Measurements from ENCODE around the gene HIPK2. TPM values are rescaled to one million over a fixed set of nuclear protein-coding genes. Genes with fewer than 3 reads are reported as not detected.

Gene HIPK2
- total RNA-seq, 6 donors from 2014 or later = 38.6 to 59.6 (median 45.9) TPM

DNA sequence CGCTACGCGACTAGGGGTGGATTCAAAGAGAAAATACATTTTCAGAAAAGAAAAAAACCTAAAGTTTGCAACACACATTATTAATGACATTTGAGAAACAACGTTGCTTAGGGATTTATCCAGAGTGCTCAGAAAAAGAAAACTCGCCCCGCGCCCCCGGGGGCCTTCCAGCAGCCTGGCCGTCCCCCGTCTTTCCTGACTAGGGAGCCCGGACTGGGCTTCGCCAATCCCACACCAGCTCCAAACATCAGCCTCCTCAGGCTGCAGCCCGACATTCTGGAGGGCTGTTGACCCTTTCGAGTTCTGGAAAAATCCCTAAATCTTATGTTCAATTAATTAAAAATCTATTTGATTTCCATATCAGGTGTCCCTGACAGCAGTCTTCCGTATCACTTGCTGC lies 205.7 kb downstream of the HIPK2 start:
- Histone ChIP-seq H3K36me3 (peaks cover 16 to 82% (median 48%) of the 10 kb centered on the region in 4 donors), H3K27ac (no peak overlapping the region), H3K4me1 (no peaks in the 10 kb centered on the region), H3K4me3 (no peak overlapping the region), H3K9me3 (no peaks in the 10 kb centered on the region), H3K27me3 (no peaks in the 10 kb centered on the region)
- TF ChIP-seq, protein P1, sequence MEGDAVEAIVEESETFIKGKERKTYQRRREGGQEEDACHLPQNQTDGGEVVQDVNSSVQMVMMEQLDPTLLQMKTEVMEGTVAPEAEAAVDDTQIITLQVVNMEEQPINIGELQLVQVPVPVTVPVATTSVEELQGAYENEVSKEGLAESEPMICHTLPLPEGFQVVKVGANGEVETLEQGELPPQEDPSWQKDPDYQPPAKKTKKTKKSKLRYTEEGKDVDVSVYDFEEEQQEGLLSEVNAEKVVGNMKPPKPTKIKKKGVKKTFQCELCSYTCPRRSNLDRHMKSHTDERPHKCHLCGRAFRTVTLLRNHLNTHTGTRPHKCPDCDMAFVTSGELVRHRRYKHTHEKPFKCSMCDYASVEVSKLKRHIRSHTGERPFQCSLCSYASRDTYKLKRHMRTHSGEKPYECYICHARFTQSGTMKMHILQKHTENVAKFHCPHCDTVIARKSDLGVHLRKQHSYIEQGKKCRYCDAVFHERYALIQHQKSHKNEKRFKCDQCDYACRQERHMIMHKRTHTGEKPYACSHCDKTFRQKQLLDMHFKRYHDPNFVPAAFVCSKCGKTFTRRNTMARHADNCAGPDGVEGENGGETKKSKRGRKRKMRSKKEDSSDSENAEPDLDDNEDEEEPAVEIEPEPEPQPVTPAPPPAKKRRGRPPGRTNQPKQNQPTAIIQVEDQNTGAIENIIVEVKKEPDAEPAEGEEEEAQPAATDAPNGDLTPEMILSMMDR (IDR thresholded peaks at IDR 0.05) = no peak
- TF ChIP-seq POLR2AphosphoS5 (IDR thresholded peaks at IDR 0.05) (no peak), POLR2A (IDR thresholded peaks at IDR 0.05) (no peak), EP300 (IDR thresholded peaks at IDR 0.05) (no peak)
- DNase-seq (no peak), ATAC-seq (ENCODE audit: low FRiP score in 2 of 2) (no peak)
- 92 to 94% methylated on average over 15 of the region's 15 CpGs for WGBS, 2 donors

DNA sequence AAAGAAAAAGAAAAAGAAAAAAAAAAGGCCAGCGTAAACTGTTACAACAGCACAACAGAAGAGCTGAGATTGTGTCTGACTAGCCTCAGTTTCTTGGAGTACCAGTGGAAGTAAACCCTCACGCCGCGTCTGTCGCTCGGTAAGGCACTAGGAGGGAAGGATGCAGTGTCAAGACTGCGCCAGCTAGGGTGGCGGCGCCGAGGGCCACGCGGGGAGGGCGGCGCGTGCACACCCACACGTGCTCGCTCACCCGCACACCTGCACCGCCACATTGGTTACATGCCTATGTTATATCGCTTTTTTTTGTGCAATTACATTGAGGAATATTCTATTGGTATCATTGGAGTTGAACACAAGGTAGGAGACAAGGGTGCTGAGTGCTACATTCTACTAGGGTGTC lies 206.1 kb downstream of the HIPK2 start:
- Histone ChIP-seq H3K27me3 (no peaks in the 10 kb centered on the region), H3K27ac (no peak overlapping the region), H3K4me3 (no peak overlapping the region), H3K9me3 (no peaks in the 10 kb centered on the region), H3K4me1 (no peaks in the 10 kb centered on the region), H3K36me3 (peaks cover 16 to 83% (median 48%) of the 10 kb centered on the region in 4 donors)
- TF ChIP-seq POLR2AphosphoS5 (IDR thresholded peaks at IDR 0.05) = no peak
- TF ChIP-seq POLR2A (IDR thresholded peaks at IDR 0.05) = no peak
- TF ChIP-seq EP300 (IDR thresholded peaks at IDR 0.05) = no peak
- TF ChIP-seq, protein P1 (IDR thresholded peaks at IDR 0.05) = no peak
- WGBS, 2 donors = 94% methylated on average over 20 of the region's 20 CpGs
- no peak for ATAC-seq (ENCODE audit: low FRiP score in 2 of 2)
- no peak for DNase-seq

DNA sequence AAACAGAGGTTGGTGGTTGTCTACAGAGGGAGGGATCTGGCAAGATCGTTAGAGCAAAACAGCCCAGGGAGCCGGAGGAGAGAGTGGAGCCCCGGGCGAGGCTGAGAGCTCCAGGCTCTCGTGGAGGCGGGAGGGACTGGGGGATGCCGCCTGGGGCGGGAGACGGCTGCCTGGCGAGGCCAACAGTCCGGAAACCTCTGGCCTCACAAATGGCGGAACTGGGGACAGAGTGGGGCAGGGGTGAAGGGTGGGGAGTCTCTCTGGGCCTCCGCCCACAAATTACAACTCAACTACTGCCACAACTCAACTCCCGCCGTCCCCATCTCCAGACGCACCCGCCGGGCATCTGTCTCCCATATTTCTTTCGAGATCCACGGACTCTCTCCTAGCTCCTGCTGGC lies 206.6 kb downstream of the HIPK2 start:
- WGBS, 2 donors = 90 to 94% methylated on average over 20 of the region's 20 CpGs
- Histone ChIP-seq H3K36me3 (peaks cover 16 to 81% (median 45%) of the 10 kb centered on the region in 4 donors), H3K4me1 (no peaks in the 10 kb centered on the region), H3K4me3 (no peak overlapping the region), H3K27ac (no peak overlapping the region), H3K9me3 (no peaks in the 10 kb centered on the region), H3K27me3 (no peaks in the 10 kb centered on the region)
- DNase-seq = no peak
- TF ChIP-seq, protein P1 (IDR thresholded peaks at IDR 0.05) = no peak
- TF ChIP-seq POLR2A (IDR thresholded peaks at IDR 0.05) = no peak
- TF ChIP-seq POLR2AphosphoS5 (IDR thresholded peaks at IDR 0.05) = no peak
- no peak for TF ChIP-seq EP300 (IDR thresholded peaks at IDR 0.05)
- no peak for ATAC-seq (ENCODE audit: low FRiP score in 2 of 2)

DNA sequence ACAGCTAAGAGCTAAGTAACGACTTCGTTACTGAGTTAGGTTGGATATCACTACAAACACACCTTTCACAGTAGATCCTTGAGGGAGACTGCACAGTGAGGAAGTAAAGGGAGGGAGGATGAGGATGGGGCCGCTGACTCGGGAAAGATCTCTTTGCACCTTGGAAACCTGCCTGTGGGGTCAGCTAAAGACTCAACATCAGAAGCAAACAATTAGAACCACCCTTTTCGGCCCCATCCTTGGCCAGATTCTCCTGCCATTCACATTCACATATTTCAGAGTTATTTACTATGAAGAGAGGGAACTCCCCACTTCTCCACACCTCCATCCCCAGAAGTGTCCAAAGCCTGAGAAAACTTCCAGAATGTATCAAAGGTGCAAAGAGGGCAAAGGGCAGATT lies 207.2 kb downstream of the HIPK2 start:
- TF ChIP-seq POLR2AphosphoS5 (IDR thresholded peaks at IDR 0.05) (no peak), POLR2A (IDR thresholded peaks at IDR 0.05) (no peak), EP300 (IDR thresholded peaks at IDR 0.05) (no peak)
- TF ChIP-seq, protein P1 (IDR thresholded peaks at IDR 0.05) = no peak
- H3K36me3 ChIP-seq = peaks cover 16 to 75% (median 44%) of the 10 kb centered on the region in 4 donors
- DNase-seq = no peak
- no peak overlapping the region for H3K27ac ChIP-seq
- no peaks in the 10 kb centered on the region for H3K9me3 ChIP-seq
- no peak for ATAC-seq (ENCODE audit: low FRiP score in 2 of 2)
- no peaks in the 10 kb centered on the region for H3K27me3 ChIP-seq
- H3K4me3 ChIP-seq = no peak overlapping the region
- H3K4me1 ChIP-seq = peaks cover 0 to 2% (median 0%) of the 10 kb centered on the region in 4 donors
- 79 to 80% methylated on average over 5 of the region's 5 CpGs for WGBS, 2 donors

DNA sequence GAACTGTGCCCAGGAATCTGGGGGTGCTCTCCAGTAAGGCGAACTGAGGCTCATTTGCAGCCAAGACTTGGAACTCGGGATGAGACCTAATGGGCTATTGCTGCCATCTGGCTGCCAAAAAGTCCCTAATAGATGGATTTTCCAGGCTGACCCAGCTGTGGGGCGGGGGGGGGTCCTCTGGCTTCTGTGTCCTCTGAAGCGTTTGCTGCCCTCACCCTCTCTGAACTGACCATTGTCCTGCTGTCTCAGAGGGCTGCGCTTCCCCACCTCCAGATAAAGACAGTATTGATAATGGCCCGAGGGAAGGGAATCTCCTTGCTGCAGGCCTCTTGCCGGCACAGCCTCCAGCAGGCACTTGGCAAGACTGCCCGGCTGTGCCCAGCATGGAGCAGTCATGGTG lies 207.7 kb downstream of the HIPK2 start:
- no peak overlapping the region for H3K4me3 ChIP-seq
- no peak overlapping the region for H3K27ac ChIP-seq
- H3K27me3 ChIP-seq = no peaks in the 10 kb centered on the region
- 84 to 88% methylated on average over 6 to 8 of the region's 8 CpGs for WGBS, 2 donors
- no peaks in the 10 kb centered on the region for H3K9me3 ChIP-seq
- peaks cover 16 to 70% (median 40%) of the 10 kb centered on the region in 4 donors for H3K36me3 ChIP-seq
- H3K4me1 ChIP-seq = peaks cover 0 to 3% (median 0%) of the 10 kb centered on the region in 4 donors
- TF ChIP-seq EP300 (IDR thresholded peaks at IDR 0.05) (no peak), POLR2AphosphoS5 (IDR thresholded peaks at IDR 0.05) (no peak), POLR2A (IDR thresholded peaks at IDR 0.05) (no peak)
- TF ChIP-seq, protein P1 (IDR thresholded peaks at IDR 0.05) = no peak
- no peak for DNase-seq
- ATAC-seq (ENCODE audit: low FRiP score in 2 of 2) = no peak
